Measurements from ENCODE around the gene NDUFAF2.
"Not testable (repeated sequence)": the region's sequence is repeated elsewhere in the genome, so short reads cannot be mapped to it uniquely, and the experiment has no call there.

The NDUFAF2 gene

GRCh38 chr5:61031301-61031700 is 86.3 kb downstream of the NDUFAF2 start:
- DNase-seq (ENCODE audit: low spot score in 2 of 2); H3K27me3 ChIP-seq (ENCODE audit: low read depth); H3K9me3 ChIP-seq; H3K4me3 ChIP-seq; H3K4me1 ChIP-seq; in situ Hi-C loops (cut with MboI; ENCODE audit: low sequenced_read_pairs); H3K36me3 ChIP-seq (replicated peaks): not testable (repeated sequence)

- in situ Hi-C loops (cut with MboI; ENCODE audit: low sequenced_read_pairs) = no loop called here
- DNase-seq (ENCODE audit: low spot score in 2 of 2) = no peak
- Histone ChIP-seq H3K9me3 (no peaks in the 10 kb centered on the region), H3K4me3 (no peak overlapping the region), H3K4me1 (no peaks in the 10 kb centered on the region), H3K36me3 (replicated peaks) (no peaks in the 10 kb centered on the region), H3K27me3 (ENCODE audit: low read depth) (no peaks in the 10 kb centered on the region)
Measured at GRCh38 chr5:61044545-61044944, 99.5 kb downstream of the NDUFAF2 start.

- peaks cover 10% of the 10 kb centered on the region for H3K4me1 ChIP-seq
- H3K36me3 ChIP-seq (replicated peaks) = no peaks in the 10 kb centered on the region
- no peak overlapping the region for H3K4me3 ChIP-seq
- no peak for DNase-seq (ENCODE audit: low spot score in 2 of 2)
- no peaks in the 10 kb centered on the region for H3K27me3 ChIP-seq (ENCODE audit: low read depth)
- H3K9me3 ChIP-seq = no peaks in the 10 kb centered on the region
- in situ Hi-C loops (cut with MboI; ENCODE audit: low sequenced_read_pairs) = no loop called here
Measured at GRCh38 chr5:61047346-61047745, 102.3 kb downstream of the NDUFAF2 start.

- H3K27me3 ChIP-seq (ENCODE audit: low read depth) = no peaks in the 10 kb centered on the region
- no peaks in the 10 kb centered on the region for H3K36me3 ChIP-seq (replicated peaks)
- H3K4me3 ChIP-seq = no peak overlapping the region
- no peak for DNase-seq (ENCODE audit: low spot score in 2 of 2)
- in situ Hi-C loops (cut with MboI; ENCODE audit: low sequenced_read_pairs) = no loop called here
- peaks cover 14% of the 10 kb centered on the region for H3K4me1 ChIP-seq
- H3K9me3 ChIP-seq = no peaks in the 10 kb centered on the region
Measured at GRCh38 chr5:61048534-61048933, 103.5 kb downstream of the NDUFAF2 start.

GRCh38 chr5:61050292-61050691 is 105.3 kb downstream of the NDUFAF2 start:
- Histone ChIP-seq H3K27me3 (ENCODE audit: low read depth) (no peaks in the 10 kb centered on the region), H3K9me3 (no peaks in the 10 kb centered on the region), H3K4me3 (no peak overlapping the region), H3K4me1 (peaks cover 14% of the 10 kb centered on the region), H3K36me3 (replicated peaks) (no peaks in the 10 kb centered on the region)
- DNase-seq (ENCODE audit: low spot score in 2 of 2) = peak in 1 of 2 experiments; percentile 22
- in situ Hi-C loops (cut with MboI; ENCODE audit: low sequenced_read_pairs) = no loop called here

- DNase-seq (ENCODE audit: low spot score in 2 of 2) = no peak
- Histone ChIP-seq H3K36me3 (replicated peaks) (no peaks in the 10 kb centered on the region), H3K4me1 (peaks cover 14% of the 10 kb centered on the region), H3K4me3 (no peak overlapping the region), H3K9me3 (no peaks in the 10 kb centered on the region), H3K27me3 (ENCODE audit: low read depth) (no peaks in the 10 kb centered on the region)
- in situ Hi-C loops (cut with MboI; ENCODE audit: low sequenced_read_pairs) = no loop called here
Measured at GRCh38 chr5:61051267-61051666, 106.3 kb downstream of the NDUFAF2 start.

GRCh38 chr5:61052882-61053281 is 107.9 kb downstream of the NDUFAF2 start:
- in situ Hi-C loops (cut with MboI; ENCODE audit: low sequenced_read_pairs) = no loop called here
- no peaks in the 10 kb centered on the region for H3K9me3 ChIP-seq
- H3K4me3 ChIP-seq = no peak overlapping the region
- H3K4me1 ChIP-seq = peaks cover 14% of the 10 kb centered on the region
- H3K36me3 ChIP-seq (replicated peaks) = no peaks in the 10 kb centered on the region
- no peaks in the 10 kb centered on the region for H3K27me3 ChIP-seq (ENCODE audit: low read depth)
- no peak for DNase-seq (ENCODE audit: low spot score in 2 of 2)

GRCh38 chr5:61053937-61054336 is 108.9 kb downstream of the NDUFAF2 start:
- no peak overlapping the region for H3K4me3 ChIP-seq
- no peak for DNase-seq (ENCODE audit: low spot score in 2 of 2)
- in situ Hi-C loops (cut with MboI; ENCODE audit: low sequenced_read_pairs) = no loop called here
- peaks cover 14% of the 10 kb centered on the region for H3K4me1 ChIP-seq
- H3K27me3 ChIP-seq (ENCODE audit: low read depth) = no peaks in the 10 kb centered on the region
- H3K36me3 ChIP-seq (replicated peaks) = no peaks in the 10 kb centered on the region
- no peaks in the 10 kb centered on the region for H3K9me3 ChIP-seq

- Histone ChIP-seq H3K27me3 (ENCODE audit: low read depth) (no peaks in the 10 kb centered on the region), H3K4me3 (no peak overlapping the region), H3K4me1 (peaks cover 8% of the 10 kb centered on the region), H3K36me3 (replicated peaks) (no peaks in the 10 kb centered on the region), H3K9me3 (no peaks in the 10 kb centered on the region)
- DNase-seq (ENCODE audit: low spot score in 2 of 2) = peak in 1 of 2 experiments; percentile 49
- in situ Hi-C loops (cut with MboI; ENCODE audit: low sequenced_read_pairs) = no loop called here
Measured at GRCh38 chr5:61055434-61056006, 110.5 kb downstream of the NDUFAF2 start.

- H3K36me3 ChIP-seq (replicated peaks) = no peaks in the 10 kb centered on the region
- DNase-seq (ENCODE audit: low spot score in 2 of 2) = no peak
- H3K4me3 ChIP-seq = no peak overlapping the region
- no peaks in the 10 kb centered on the region for H3K27me3 ChIP-seq (ENCODE audit: low read depth)
- in situ Hi-C loops (cut with MboI; ENCODE audit: low sequenced_read_pairs) = no loop called here
- H3K9me3 ChIP-seq = no peaks in the 10 kb centered on the region
- peaks cover 3% of the 10 kb centered on the region; the same call in 1 of the 2 replicates for H3K4me1 ChIP-seq
Measured at GRCh38 chr5:61059499-61059898, 114.5 kb downstream of the NDUFAF2 start.

- H3K36me3 ChIP-seq (replicated peaks) = no peaks in the 10 kb centered on the region
- in situ Hi-C loops (cut with MboI; ENCODE audit: low sequenced_read_pairs) = no loop called here
- no peak overlapping the region for H3K4me3 ChIP-seq
- H3K9me3 ChIP-seq = no peaks in the 10 kb centered on the region
- DNase-seq (ENCODE audit: low spot score in 2 of 2) = no peak
- no peaks in the 10 kb centered on the region for H3K27me3 ChIP-seq (ENCODE audit: low read depth)
- no peaks in the 10 kb centered on the region for H3K4me1 ChIP-seq
Measured at GRCh38 chr5:61069150-61069549, 124.1 kb downstream of the NDUFAF2 start.

GRCh38 chr5:61071526-61071925 is 126.5 kb downstream of the NDUFAF2 start:
- H3K4me3 ChIP-seq = no peak overlapping the region
- no peaks in the 10 kb centered on the region for H3K9me3 ChIP-seq
- in situ Hi-C loops (cut with MboI; ENCODE audit: low sequenced_read_pairs) = no loop called here
- H3K4me1 ChIP-seq = no peaks in the 10 kb centered on the region
- no peak for DNase-seq (ENCODE audit: low spot score in 2 of 2)
- no peaks in the 10 kb centered on the region for H3K27me3 ChIP-seq (ENCODE audit: low read depth)
- no peaks in the 10 kb centered on the region for H3K36me3 ChIP-seq (replicated peaks)

GRCh38 chr5:61076626-61077025 is 131.6 kb downstream of the NDUFAF2 start:
- Histone ChIP-seq H3K36me3 (replicated peaks) (no peaks in the 10 kb centered on the region), H3K9me3 (no peaks in the 10 kb centered on the region)
- DNase-seq (ENCODE audit: low spot score in 2 of 2) = no peak

GRCh38 chr5:61081741-61082140 is 136.7 kb downstream of the NDUFAF2 start:
- H3K9me3 ChIP-seq = no peaks in the 10 kb centered on the region
- H3K4me1 ChIP-seq = no peaks in the 10 kb centered on the region
- H3K4me3 ChIP-seq = no peak overlapping the region
- H3K27me3 ChIP-seq (ENCODE audit: low read depth) = no peaks in the 10 kb centered on the region
- no peak for DNase-seq (ENCODE audit: low spot score in 2 of 2)
- in situ Hi-C loops (cut with MboI; ENCODE audit: low sequenced_read_pairs) = no loop called here
- no peaks in the 10 kb centered on the region for H3K36me3 ChIP-seq (replicated peaks)

More at GRCh38 chr5:61076626-61077025, 131.6 kb downstream of the NDUFAF2 start:
- no peaks in the 10 kb centered on the region for H3K4me1 ChIP-seq
- no peak overlapping the region for H3K4me3 ChIP-seq
- in situ Hi-C loops (cut with MboI; ENCODE audit: low sequenced_read_pairs) = no loop called here
- H3K27me3 ChIP-seq (ENCODE audit: low read depth) = no peaks in the 10 kb centered on the region

Data from HAP-1 (cell line).